HepG2 (cell line): Measurements from ENCODE around the gene FZD8. TPM values are rescaled to one million over a fixed set of nuclear protein-coding genes. Genes with fewer than 3 reads are reported as not detected.

ENCODE experiments used
- ATAC-seq: fragments of 200-7000 bp; cut with Tn5 transposase; 3 replicates; pipeline ENCODE4 v1.9.1; 2020; ENCODE audit warnings: mild to moderate bottlenecking, moderate library complexity
- BruUV-seq: library from RNA; stranded (reverse); fragments of 400-500 nt; replicated peaks from 2 replicates; lab custom pipeline; 2021; lab: Mats Ljungman, UMichigan
- CTCF ChIA-PET: fragments of 300-600 bp; formaldehyde crosslinking; extraction: SDS; loops from one replicate; lab custom pipeline; 2021; ENCODE audit warnings: low total read pairs, inconsistent platforms, low intra/inter-chr PET ratio; lab: Yijun Ruan, JAX
- POLR2A ChIA-PET: fragments of 350-600 bp; sonication (Branson Sonifier 250); formaldehyde crosslinking; loops from one replicate; lab custom pipeline; 2020; ENCODE audit warnings: antibody characterized with exemption, inconsistent platforms; lab: Yijun Ruan, JAX
- DNase-seq: peaks from one replicate; pipeline ENCODE4 v3.0.0-alpha.2; 2015; ENCODE audit warnings: low spot score
- FAIRE-seq: peaks from 3 replicates; lab custom pipeline; 2011; peaks lifted over from hg19 to GRCh38; lab: Jason Lieb, UNC
- H2AFZ ChIP-seq: one replicate; pipeline ENCODE4 v1.6.1; 2011; ENCODE audit warnings: low read length, inconsistent platforms
- H3K27ac ChIP-seq: fragments of 300-600 bp; 3 replicates; pipeline ENCODE4 v1.8.0; 2011; ENCODE audit warnings: mixed run types, mild to moderate bottlenecking, mixed read lengths, low read length, inconsistent platforms; ENCODE audit not compliant: insufficient read depth; ENCODE audit errors: extremely low read length
- H3K27me3 ChIP-seq, 2 experiments: fragments of 200-600 bp in 1 of 2; 2 replicates in 1 of 2; 3 replicates in 1 of 2; pipeline versions ENCODE4 v1.6.0 to v1.8.0; 2011; ENCODE audit warnings: low read length in 2 of 2, mild to moderate bottlenecking in 2 of 2, moderate library complexity in 2 of 2, inconsistent platforms in 1 of 2; ENCODE audit not compliant: insufficient read depth in 2 of 2, control insufficient read depth in 1 of 2
- H3K36me3 ChIP-seq, 2 experiments: fragments of 200-600 bp in 1 of 2; replicated peaks in 1 of 2; 2 replicates in 1 of 2; 3 replicates in 1 of 2; pipeline versions ENCODE4 v1.5.1 to v1.8.0; 2011; ENCODE audit warnings: low read length in 2 of 2, inconsistent platforms in 1 of 2; ENCODE audit not compliant: insufficient read depth in 2 of 2, control insufficient read depth in 1 of 2
- H3K4me1 ChIP-seq: 2 replicates; pipeline ENCODE4 v1.5.1; 2012; ENCODE audit warnings: low read length, inconsistent platforms; ENCODE audit not compliant: insufficient read depth
- H3K4me2 ChIP-seq: 2 replicates; pipeline ENCODE4 v1.6.0; 2011; ENCODE audit warnings: low read depth, low read length, inconsistent platforms
- H3K4me3 ChIP-seq, 3 experiments: fragments of 200-600 bp in 1 of 3; sonication (generic), shearing (Covaris generic) in 1 of 3; replicated peaks in 1 of 3; 2 replicates each; pipeline ENCODE4 v1.5.1; 2011 to 2016; ENCODE audit warnings: low read length in 3 of 3, inconsistent platforms in 2 of 3, low read depth in 2 of 3, mild to moderate bottlenecking in 2 of 3, control low read depth in 1 of 3, mixed read lengths in 1 of 3; ENCODE audit not compliant: insufficient read depth in 1 of 3
- H3K79me2 ChIP-seq: one replicate; pipeline ENCODE4 v1.6.1; 2011; ENCODE audit warnings: low read length, inconsistent platforms; ENCODE audit not compliant: insufficient read depth
- H3K9ac ChIP-seq: 2 replicates; pipeline ENCODE4 v1.6.0; 2011; ENCODE audit warnings: mild to moderate bottlenecking, low read depth, low read length, inconsistent platforms; ENCODE audit not compliant: insufficient read depth
- H3K9me3 ChIP-seq: 2 replicates; pipeline ENCODE4 v1.5.1; 2012; ENCODE audit warnings: mild to moderate bottlenecking, low read length
- H4K20me1 ChIP-seq: 2 replicates; pipeline ENCODE4 v1.6.0; 2011; ENCODE audit warnings: inconsistent platforms, mild to moderate bottlenecking, low read length, moderate library complexity; ENCODE audit not compliant: insufficient read depth
- AGO1 ChIP-seq: fragments of 200-400 bp; formaldehyde crosslinking; IDR thresholded peaks from 2 replicates; pipeline ENCODE4 v1.6.1; 2017; ENCODE audit warnings: mild to moderate bottlenecking, low read depth, low read length, moderate library complexity; ENCODE audit not compliant: poor library complexity, severe bottlenecking
- JUND ChIP-seq: sonication (generic); formaldehyde crosslinking; IDR thresholded peaks from 2 replicates; pipeline ENCODE4 v1.8.0; 2022; ENCODE audit warnings: mild to moderate bottlenecking, missing genetic modification reagents
- KAT7 ChIP-seq: IDR thresholded peaks from 2 replicates; pipeline ENCODE4 v1.6.1; 2018; ENCODE audit warnings: borderline replicate concordance, missing compliant biosample characterization
- PAX8 ChIP-seq: sonication (generic); formaldehyde crosslinking; IDR thresholded peaks from 2 replicates; pipeline ENCODE4 v1.8.0; 2022; ENCODE audit warnings: mild to moderate bottlenecking, missing genetic modification reagents, borderline replicate concordance
- SNRNP70 ChIP-seq: fragments of 200-400 bp; formaldehyde crosslinking; IDR thresholded peaks from 2 replicates; pipeline ENCODE4 v1.6.1; 2017; ENCODE audit warnings: mild to moderate bottlenecking, low read depth, low read length, moderate library complexity
- ZNF136 ChIP-seq: sonication (generic); formaldehyde crosslinking; IDR thresholded peaks from 2 replicates; pipeline ENCODE4 v1.8.1; 2022; ENCODE audit warnings: low read depth, mild to moderate bottlenecking, moderate library complexity, missing genetic modification reagents
- ZNF737 ChIP-seq: sonication (generic); formaldehyde crosslinking; IDR thresholded peaks from 2 replicates; pipeline ENCODE4 v1.5.0; 2020; ENCODE audit warnings: missing genetic modification reagents, mild to moderate bottlenecking, borderline replicate concordance
- ZNF788 ChIP-seq: sonication (generic); formaldehyde crosslinking; IDR thresholded peaks from 2 replicates; pipeline ENCODE4 v1.5.0; 2020; ENCODE audit warnings: mild to moderate bottlenecking, missing genetic modification reagents, borderline replicate concordance
- in situ Hi-C: cut with HindIII; loops from 2 replicates; pipeline ENCODE4 v1.10.0; 2017; ENCODE audit warnings: low pct_unique_long_range_greater_than_20kb; ENCODE audit not compliant: extremely low pct_ligation_motif_present
- intact Hi-C: fragments of 100-400 bp; cut with micrococcal nuclease; formaldehyde crosslinking; loops from one replicate; pipeline ENCODE4 v1.10.0; 2022; ENCODE audit not compliant: unreplicated experiment
- polyA plus RNA-seq, 8 experiments: library from polyadenylated mRNA; depleted of rRNA in 3 of 8; stranded (reverse) in 7 of 8; unstranded in 1 of 8; fragments of >200 nt; fragmentation: Illumina TruSeq in 4 of 8; extraction: Trizol in 4 of 8; gene quantifications; 2 replicates each; pipeline versions ENCODE4 v1.2.1 to v1.2.3, GENCODE V29; 2011 to 2016; ENCODE audit warnings: low read depth in 4 of 8, missing spikeins in 1 of 8, mixed read lengths in 1 of 8; ENCODE audit not compliant: insufficient read depth in 1 of 8
- total RNA-seq, 5 experiments: library from RNA; depleted of rRNA; stranded (reverse); fragments of >200 nt; fragmentation: Illumina TruSeq; extraction: Trizol; gene quantifications; 2 replicates each; pipeline ENCODE4 v1.2.3, GENCODE V29; 2016; ENCODE audit warnings: low read depth in 1 of 5
- TF ChIP-seq, protein P1 (sequence below): IDR thresholded peaks from 2 replicates; pipeline ENCODE4 v1.4.0; 2020; ENCODE audit warnings: mild to moderate bottlenecking, missing genetic modification reagents
- TF ChIP-seq, protein P2 (sequence below): sonication (generic); formaldehyde crosslinking; IDR thresholded peaks from 2 replicates; pipeline ENCODE4 v1.5.0; 2020; ENCODE audit warnings: mild to moderate bottlenecking, missing genetic modification reagents, borderline replicate concordance
- TF ChIP-seq, protein P3 (sequence below): sonication (generic); formaldehyde crosslinking; conservative IDR thresholded peaks from 2 replicates; pipeline ENCODE4 v1.4.0; 2020; ENCODE audit warnings: missing genetic modification reagents
- TF ChIP-seq, protein P4 (sequence below): sonication (generic); formaldehyde crosslinking; IDR thresholded peaks from 2 replicates; pipeline ENCODE4 v1.4.0; 2020; ENCODE audit warnings: mild to moderate bottlenecking, missing genetic modification reagents
- TF ChIP-seq, protein P5 (sequence below): sonication (generic); formaldehyde crosslinking; IDR thresholded peaks from 2 replicates; pipeline ENCODE4 v1.4.0; 2020; ENCODE audit warnings: mild to moderate bottlenecking, low read depth, missing genetic modification reagents

Gene FZD8
- total and polyA plus RNA-seq, 2 of the 13 experiments (the other 11 are each of a cell fraction or from before 2014, with no cell fraction given) = 0.05 to 0.07 TPM

DNA sequence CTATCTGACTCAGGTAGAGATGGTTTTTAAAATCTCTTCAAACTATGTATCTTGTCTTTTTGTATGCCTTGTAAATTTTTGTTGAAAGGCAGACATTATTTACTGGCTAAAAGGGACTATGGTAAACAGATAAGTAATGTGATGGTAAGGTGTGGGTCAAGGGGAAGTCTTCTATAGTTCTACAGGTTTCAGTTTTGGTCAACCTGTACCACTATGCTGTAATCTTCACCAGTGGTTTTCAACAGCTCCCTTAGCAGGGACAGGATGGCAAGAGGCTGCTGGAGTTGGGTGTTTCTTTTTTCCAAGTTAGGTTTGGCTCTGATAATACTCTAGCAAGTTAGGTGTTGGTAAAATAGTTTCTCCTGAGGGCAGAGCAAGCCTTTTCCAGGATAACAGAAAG, 32.7 kb upstream of the FZD8 start:
- intact Hi-C loops = no loop called here
- 0 out of 5 replicates have a peak, but pooled peaks cover 0 to 3% of the 10 kb centered on the region in 2 experiments for H3K27me3 ChIP-seq
- no peaks in the 10 kb centered on the region for H3K4me1 ChIP-seq
- H3K4me3 ChIP-seq = no peak overlapping the region
- no peaks in the 10 kb centered on the region for H3K36me3 ChIP-seq
- no peak overlapping the region for H3K9ac ChIP-seq
- in situ Hi-C loops = no loop called here
- FAIRE-seq (no peak), ATAC-seq (no peak), DNase-seq (no peak)
- CTCF ChIA-PET = no interaction called here
- no peaks in the 10 kb centered on the region for H3K9me3 ChIP-seq
- H4K20me1 ChIP-seq = no peaks in the 10 kb centered on the region
- H2AFZ ChIP-seq = no peak overlapping the region
- no peak overlapping the region for H3K4me2 ChIP-seq
- no peaks in the 10 kb centered on the region for H3K79me2 ChIP-seq
- BruUV-seq = no TSS peak
- H3K27ac ChIP-seq = no peak overlapping the region
- POLR2A ChIA-PET = no interaction called here
- TF ChIP-seq KAT7 (CRISPR knock-in tag) (no peak), ZNF788 (CRISPR knock-in tag) (no peak), AGO1 (no peak), ZNF136 (CRISPR knock-in tag) (no peak), SNRNP70 (no peak), JUND (CRISPR knock-in tag) (no peak), PAX8 (no peak), ZNF737 (no peak)
- TF ChIP-seq, protein P1, sequence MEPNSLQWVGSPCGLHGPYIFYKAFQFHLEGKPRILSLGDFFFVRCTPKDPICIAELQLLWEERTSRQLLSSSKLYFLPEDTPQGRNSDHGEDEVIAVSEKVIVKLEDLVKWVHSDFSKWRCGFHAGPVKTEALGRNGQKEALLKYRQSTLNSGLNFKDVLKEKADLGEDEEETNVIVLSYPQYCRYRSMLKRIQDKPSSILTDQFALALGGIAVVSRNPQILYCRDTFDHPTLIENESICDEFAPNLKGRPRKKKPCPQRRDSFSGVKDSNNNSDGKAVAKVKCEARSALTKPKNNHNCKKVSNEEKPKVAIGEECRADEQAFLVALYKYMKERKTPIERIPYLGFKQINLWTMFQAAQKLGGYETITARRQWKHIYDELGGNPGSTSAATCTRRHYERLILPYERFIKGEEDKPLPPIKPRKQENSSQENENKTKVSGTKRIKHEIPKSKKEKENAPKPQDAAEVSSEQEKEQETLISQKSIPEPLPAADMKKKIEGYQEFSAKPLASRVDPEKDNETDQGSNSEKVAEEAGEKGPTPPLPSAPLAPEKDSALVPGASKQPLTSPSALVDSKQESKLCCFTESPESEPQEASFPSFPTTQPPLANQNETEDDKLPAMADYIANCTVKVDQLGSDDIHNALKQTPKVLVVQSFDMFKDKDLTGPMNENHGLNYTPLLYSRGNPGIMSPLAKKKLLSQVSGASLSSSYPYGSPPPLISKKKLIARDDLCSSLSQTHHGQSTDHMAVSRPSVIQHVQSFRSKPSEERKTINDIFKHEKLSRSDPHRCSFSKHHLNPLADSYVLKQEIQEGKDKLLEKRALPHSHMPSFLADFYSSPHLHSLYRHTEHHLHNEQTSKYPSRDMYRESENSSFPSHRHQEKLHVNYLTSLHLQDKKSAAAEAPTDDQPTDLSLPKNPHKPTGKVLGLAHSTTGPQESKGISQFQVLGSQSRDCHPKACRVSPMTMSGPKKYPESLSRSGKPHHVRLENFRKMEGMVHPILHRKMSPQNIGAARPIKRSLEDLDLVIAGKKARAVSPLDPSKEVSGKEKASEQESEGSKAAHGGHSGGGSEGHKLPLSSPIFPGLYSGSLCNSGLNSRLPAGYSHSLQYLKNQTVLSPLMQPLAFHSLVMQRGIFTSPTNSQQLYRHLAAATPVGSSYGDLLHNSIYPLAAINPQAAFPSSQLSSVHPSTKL = no peak
- TF ChIP-seq, protein P2, sequence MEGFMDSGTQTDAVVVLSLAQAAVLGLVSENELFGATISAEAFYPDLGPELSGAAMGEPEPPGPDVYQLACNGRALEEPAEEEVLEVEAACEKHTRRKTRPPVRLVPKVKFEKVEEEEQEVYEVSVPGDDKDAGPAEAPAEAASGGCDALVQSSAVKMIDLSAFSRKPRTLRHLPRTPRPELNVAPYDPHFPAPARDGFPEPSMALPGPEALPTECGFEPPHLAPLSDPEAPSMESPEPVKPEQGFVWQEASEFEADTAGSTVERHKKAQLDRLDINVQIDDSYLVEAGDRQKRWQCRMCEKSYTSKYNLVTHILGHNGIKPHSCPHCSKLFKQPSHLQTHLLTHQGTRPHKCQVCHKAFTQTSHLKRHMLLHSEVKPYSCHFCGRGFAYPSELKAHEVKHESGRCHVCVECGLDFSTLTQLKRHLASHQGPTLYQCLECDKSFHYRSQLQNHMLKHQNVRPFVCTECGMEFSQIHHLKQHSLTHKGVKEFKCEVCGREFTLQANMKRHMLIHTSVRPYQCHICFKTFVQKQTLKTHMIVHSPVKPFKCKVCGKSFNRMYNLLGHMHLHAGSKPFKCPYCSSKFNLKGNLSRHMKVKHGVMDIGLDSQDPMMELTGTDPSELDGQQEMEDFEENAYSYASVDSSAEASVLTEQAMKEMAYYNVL (CRISPR knock-in tag) = no peak
- TF ChIP-seq, protein P3, sequence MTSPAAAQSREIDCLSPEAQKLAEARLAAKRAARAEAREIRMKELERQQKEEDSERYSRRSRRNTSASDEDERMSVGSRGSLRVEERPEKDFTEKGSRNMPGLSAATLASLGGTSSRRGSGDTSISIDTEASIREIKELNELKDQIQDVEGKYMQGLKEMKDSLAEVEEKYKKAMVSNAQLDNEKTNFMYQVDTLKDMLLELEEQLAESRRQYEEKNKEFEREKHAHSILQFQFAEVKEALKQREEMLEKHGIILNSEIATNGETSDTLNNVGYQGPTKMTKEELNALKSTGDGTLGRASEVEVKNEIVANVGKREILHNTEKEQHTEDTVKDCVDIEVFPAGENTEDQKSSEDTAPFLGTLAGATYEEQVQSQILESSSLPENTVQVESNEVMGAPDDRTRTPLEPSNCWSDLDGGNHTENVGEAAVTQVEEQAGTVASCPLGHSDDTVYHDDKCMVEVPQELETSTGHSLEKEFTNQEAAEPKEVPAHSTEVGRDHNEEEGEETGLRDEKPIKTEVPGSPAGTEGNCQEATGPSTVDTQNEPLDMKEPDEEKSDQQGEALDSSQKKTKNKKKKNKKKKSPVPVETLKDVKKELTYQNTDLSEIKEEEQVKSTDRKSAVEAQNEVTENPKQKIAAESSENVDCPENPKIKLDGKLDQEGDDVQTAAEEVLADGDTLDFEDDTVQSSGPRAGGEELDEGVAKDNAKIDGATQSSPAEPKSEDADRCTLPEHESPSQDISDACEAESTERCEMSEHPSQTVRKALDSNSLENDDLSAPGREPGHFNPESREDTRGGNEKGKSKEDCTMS = no peak
- TF ChIP-seq, protein P4, sequence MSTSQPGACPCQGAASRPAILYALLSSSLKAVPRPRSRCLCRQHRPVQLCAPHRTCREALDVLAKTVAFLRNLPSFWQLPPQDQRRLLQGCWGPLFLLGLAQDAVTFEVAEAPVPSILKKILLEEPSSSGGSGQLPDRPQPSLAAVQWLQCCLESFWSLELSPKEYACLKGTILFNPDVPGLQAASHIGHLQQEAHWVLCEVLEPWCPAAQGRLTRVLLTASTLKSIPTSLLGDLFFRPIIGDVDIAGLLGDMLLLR (CRISPR knock-in tag) = no peak
- TF ChIP-seq, protein P5, sequence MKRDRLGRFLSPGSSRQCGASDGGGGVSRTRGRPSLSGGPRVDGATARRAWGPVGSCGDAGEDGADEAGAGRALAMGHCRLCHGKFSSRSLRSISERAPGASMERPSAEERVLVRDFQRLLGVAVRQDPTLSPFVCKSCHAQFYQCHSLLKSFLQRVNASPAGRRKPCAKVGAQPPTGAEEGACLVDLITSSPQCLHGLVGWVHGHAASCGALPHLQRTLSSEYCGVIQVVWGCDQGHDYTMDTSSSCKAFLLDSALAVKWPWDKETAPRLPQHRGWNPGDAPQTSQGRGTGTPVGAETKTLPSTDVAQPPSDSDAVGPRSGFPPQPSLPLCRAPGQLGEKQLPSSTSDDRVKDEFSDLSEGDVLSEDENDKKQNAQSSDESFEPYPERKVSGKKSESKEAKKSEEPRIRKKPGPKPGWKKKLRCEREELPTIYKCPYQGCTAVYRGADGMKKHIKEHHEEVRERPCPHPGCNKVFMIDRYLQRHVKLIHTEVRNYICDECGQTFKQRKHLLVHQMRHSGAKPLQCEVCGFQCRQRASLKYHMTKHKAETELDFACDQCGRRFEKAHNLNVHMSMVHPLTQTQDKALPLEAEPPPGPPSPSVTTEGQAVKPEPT (CRISPR knock-in tag) = no peak
